ENCODE data around the gene ZNF91. TPM values are rescaled to one million over a fixed set of nuclear protein-coding genes. Genes with fewer than 3 reads are reported as not detected.

ZNF91 gene
- polyA plus RNA-seq, 1 donor from 2014 or later: 77.8 TPM

DNA sequence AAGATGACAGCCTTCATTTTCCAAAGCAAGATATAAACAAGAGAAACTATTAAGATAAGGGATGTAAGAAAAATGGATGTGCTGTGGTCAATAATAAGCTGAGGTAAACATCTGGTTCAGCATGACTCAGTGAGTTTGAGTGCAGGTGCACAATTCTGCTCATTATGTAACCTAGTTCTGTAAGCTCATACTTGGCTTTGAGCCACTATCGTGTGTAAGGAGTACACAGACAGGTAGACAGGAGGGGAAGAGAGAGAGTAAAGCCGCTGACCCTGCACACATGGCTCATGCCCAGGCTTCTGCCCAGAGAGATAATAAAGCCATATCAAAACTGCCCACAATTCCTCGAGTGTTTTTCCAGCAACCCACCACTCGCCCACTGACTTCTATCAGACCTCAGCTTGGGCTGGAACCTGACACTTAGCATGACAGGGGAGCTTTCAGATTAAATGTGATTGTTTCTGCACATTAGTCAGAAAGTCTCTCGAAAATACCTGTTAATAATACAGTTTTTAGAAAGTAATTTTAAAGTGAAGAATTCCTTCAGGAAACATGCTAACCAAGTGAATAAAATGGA is 51.7 kb downstream of the ZNF91 start (continued):
- TF ChIP-seq, protein P1, sequence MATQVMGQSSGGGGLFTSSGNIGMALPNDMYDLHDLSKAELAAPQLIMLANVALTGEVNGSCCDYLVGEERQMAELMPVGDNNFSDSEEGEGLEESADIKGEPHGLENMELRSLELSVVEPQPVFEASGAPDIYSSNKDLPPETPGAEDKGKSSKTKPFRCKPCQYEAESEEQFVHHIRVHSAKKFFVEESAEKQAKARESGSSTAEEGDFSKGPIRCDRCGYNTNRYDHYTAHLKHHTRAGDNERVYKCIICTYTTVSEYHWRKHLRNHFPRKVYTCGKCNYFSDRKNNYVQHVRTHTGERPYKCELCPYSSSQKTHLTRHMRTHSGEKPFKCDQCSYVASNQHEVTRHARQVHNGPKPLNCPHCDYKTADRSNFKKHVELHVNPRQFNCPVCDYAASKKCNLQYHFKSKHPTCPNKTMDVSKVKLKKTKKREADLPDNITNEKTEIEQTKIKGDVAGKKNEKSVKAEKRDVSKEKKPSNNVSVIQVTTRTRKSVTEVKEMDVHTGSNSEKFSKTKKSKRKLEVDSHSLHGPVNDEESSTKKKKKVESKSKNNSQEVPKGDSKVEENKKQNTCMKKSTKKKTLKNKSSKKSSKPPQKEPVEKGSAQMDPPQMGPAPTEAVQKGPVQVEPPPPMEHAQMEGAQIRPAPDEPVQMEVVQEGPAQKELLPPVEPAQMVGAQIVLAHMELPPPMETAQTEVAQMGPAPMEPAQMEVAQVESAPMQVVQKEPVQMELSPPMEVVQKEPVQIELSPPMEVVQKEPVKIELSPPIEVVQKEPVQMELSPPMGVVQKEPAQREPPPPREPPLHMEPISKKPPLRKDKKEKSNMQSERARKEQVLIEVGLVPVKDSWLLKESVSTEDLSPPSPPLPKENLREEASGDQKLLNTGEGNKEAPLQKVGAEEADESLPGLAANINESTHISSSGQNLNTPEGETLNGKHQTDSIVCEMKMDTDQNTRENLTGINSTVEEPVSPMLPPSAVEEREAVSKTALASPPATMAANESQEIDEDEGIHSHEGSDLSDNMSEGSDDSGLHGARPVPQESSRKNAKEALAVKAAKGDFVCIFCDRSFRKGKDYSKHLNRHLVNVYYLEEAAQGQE (IDR thresholded peaks at IDR 0.05; ENCODE audit: borderline replicate concordance): no peak

DNA sequence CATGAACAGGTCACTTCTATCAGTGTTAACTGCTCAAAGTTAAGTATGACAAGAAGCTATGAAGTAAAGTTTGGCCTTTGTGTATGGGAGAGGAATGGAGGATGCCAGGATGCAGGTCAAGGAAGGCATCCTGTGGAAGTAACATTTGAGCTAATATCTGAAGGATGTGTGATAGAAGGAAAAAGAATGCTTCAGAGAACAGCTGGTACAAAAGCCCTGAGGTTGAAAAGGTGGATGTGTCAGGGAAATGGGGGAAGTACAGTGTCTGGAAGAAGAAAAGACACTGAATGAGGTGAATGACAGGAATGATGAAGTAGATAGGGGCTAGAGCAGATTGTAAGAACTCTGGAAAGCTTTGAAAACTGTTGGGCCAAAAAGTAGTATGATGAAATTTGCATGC is 67.1 kb downstream of the ZNF91 start:
- H3K27ac ChIP-seq (ENCODE audit: low read length): no peak overlapping the region
- no peaks in the 10 kb centered on the region for H4K20me1 ChIP-seq (ENCODE audit: insufficient read depth)
- H3K9me3 ChIP-seq (ENCODE audit: low read length): peaks cover 6% of the 10 kb centered on the region
- H3K9ac ChIP-seq (ENCODE audit: low read length): no peak overlapping the region
- H3F3A ChIP-seq (ENCODE audit: insufficient read depth, low read length, poor library complexity, severe bottlenecking): no peaks in the 10 kb centered on the region
- no peak overlapping the region for H3K4me2 ChIP-seq (ENCODE audit: low read length)
- no peak overlapping the region for H2AFZ ChIP-seq (ENCODE audit: low read depth, low read length)
- no peak overlapping the region for H3K4me3 ChIP-seq (ENCODE audit: low read length)
- H3K27me3 ChIP-seq (ENCODE audit: insufficient read depth, low read depth, low read length): no peaks in the 10 kb centered on the region
- H3K9me2 ChIP-seq (ENCODE audit: insufficient read depth, low read length): no peaks in the 10 kb centered on the region
- H3K79me2 ChIP-seq (replicated peaks; ENCODE audit: insufficient read depth, low read length): no peaks in the 10 kb centered on the region
- peaks cover 22% of the 10 kb centered on the region for H3K36me3 ChIP-seq (ENCODE audit: insufficient read depth, low read length)
- no peak for TF ChIP-seq MXI1 (conservative IDR thresholded peaks at IDR 0.05; ENCODE audit: poor library complexity, severe bottlenecking)
- no peak for TF ChIP-seq EZH2 (IDR thresholded peaks at IDR 0.05; ENCODE audit: borderline replicate concordance, insufficient read depth, low read length, poor library complexity, severe bottlenecking)
- TF ChIP-seq, protein P2, sequence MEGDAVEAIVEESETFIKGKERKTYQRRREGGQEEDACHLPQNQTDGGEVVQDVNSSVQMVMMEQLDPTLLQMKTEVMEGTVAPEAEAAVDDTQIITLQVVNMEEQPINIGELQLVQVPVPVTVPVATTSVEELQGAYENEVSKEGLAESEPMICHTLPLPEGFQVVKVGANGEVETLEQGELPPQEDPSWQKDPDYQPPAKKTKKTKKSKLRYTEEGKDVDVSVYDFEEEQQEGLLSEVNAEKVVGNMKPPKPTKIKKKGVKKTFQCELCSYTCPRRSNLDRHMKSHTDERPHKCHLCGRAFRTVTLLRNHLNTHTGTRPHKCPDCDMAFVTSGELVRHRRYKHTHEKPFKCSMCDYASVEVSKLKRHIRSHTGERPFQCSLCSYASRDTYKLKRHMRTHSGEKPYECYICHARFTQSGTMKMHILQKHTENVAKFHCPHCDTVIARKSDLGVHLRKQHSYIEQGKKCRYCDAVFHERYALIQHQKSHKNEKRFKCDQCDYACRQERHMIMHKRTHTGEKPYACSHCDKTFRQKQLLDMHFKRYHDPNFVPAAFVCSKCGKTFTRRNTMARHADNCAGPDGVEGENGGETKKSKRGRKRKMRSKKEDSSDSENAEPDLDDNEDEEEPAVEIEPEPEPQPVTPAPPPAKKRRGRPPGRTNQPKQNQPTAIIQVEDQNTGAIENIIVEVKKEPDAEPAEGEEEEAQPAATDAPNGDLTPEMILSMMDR (IDR thresholded peaks at IDR 0.05; ENCODE audit: poor library complexity, severe bottlenecking): no peak
- TF ChIP-seq, protein P1 (IDR thresholded peaks at IDR 0.05; ENCODE audit: borderline replicate concordance): no peak
- no peak for TF ChIP-seq SMC3 (conservative IDR thresholded peaks at IDR 0.05; ENCODE audit: poor library complexity)
- no peak for TF ChIP-seq RAD21 (conservative IDR thresholded peaks at IDR 0.05)
- TF ChIP-seq POLR2AphosphoS5 (IDR thresholded peaks at IDR 0.05): no peak
- TF ChIP-seq TAF1 (IDR thresholded peaks at IDR 0.05; ENCODE audit: low read depth): no peak
- TF ChIP-seq EP300 (conservative IDR thresholded peaks at IDR 0.05; ENCODE audit: poor library complexity, severe bottlenecking): no peak
